ENCODE measurements around the gene PTCHD4. TPM values are rescaled to one million over a fixed set of nuclear protein-coding genes. Genes with fewer than 3 reads are reported as not detected.

PTCHD4 gene
- total and polyA plus RNA-seq, 12 donors: 0.01 to 1.0 (median 0.59) TPM

GRCh38 chr6:48080227-48081009 is 30.6 kb downstream of the PTCHD4 start:
- Histone ChIP-seq H3K36me3 (no peaks in the 10 kb centered on the region), H3K4me3 (no peak overlapping the region), H3K4me1 (peaks cover 0 to 3% (median 0%) of the 10 kb centered on the region in 9 donors), H3K9me3 (peaks cover 0 to 20% (median 0%) of the 10 kb centered on the region in 11 donors), H3K27me3 (no peaks in the 10 kb centered on the region), H3K27ac (no peak overlapping the region)
- DNase-seq (no peak), ATAC-seq (no peak)
- WGBS, 2 donors: 71 to 76% methylated on average over 4 of the region's 4 CpGs
- intact Hi-C loops (cut with DNase I): loop anchor here in 2 of 10 donors (10.0 kb wide), 1 partner anchor 684 kb away; no protein-coding TSS in a partner anchor
- TF ChIP-seq CTCF (IDR thresholded peaks at IDR 0.05): no peak

- DNase-seq (no peak), ATAC-seq (no peak)
- Histone ChIP-seq H3K36me3 (no peaks in the 10 kb centered on the region), H3K4me3 (no peak overlapping the region), H3K9me3 (peaks cover 0 to 15% (median 0%) of the 10 kb centered on the region in 11 donors), H3K4me1 (peaks cover 0 to 9% (median 0%) of the 10 kb centered on the region in 9 donors), H3K27ac (no peak overlapping the region), H3K27me3 (no peaks in the 10 kb centered on the region)
- intact Hi-C loops (cut with DNase I): no loop called here
- TF ChIP-seq CTCF (IDR thresholded peaks at IDR 0.05): no peak
Observed at GRCh38 chr6:48078120-48078519, 32.9 kb downstream of the PTCHD4 start.

GRCh38 chr6:48075181-48075580 is 35.8 kb downstream of the PTCHD4 start:
- intact Hi-C loops (cut with DNase I): no loop called here
- no peak for ATAC-seq

More at GRCh38 chr6:48075181-48075580, 35.8 kb downstream of the PTCHD4 start:
- peaks cover 0 to 15% (median 0%) of the 10 kb centered on the region in 11 donors for H3K9me3 ChIP-seq
- no peak overlapping the region for H3K4me3 ChIP-seq
- DNase-seq: no peak
- peaks cover 0 to 8% (median 0%) of the 10 kb centered on the region in 9 donors for H3K4me1 ChIP-seq
- no peak overlapping the region for H3K27ac ChIP-seq
- H3K27me3 ChIP-seq: peaks cover 0 to 13% (median 1%) of the 10 kb centered on the region in 7 donors
- no peaks in the 10 kb centered on the region for H3K36me3 ChIP-seq
- TF ChIP-seq CTCF (IDR thresholded peaks at IDR 0.05): no peak
